Duodenal mucosa (tissue), 2 donors: ENCODE measurements around the gene MAL.
"Not testable (repeated sequence)": the region's sequence is repeated elsewhere in the genome, so short reads cannot be mapped to it uniquely, and the experiment has no call there.

Experiments used
- H3K27ac ChIP-seq: one replicate; pipeline ENCODE4 v1.7.0; 2013; ENCODE audit warnings: low read depth, low read length
- H3K27me3 ChIP-seq, 2 donors: one replicate each; pipeline ENCODE4 v1.7.0; 2013; ENCODE audit warnings: low read length in 2 of 2, control low read depth in 1 of 2; ENCODE audit not compliant: insufficient read depth in 2 of 2, control insufficient read depth in 1 of 2
- H3K36me3 ChIP-seq, 2 donors: one replicate each; pipeline ENCODE4 v1.7.0; 2013; ENCODE audit warnings: low read length in 2 of 2, control low read depth in 1 of 2; ENCODE audit not compliant: insufficient read depth in 2 of 2, control insufficient read depth in 1 of 2
- H3K4me1 ChIP-seq, 2 donors: one replicate each; pipeline ENCODE4 v1.7.0; 2013; ENCODE audit warnings: low read length in 2 of 2, control low read depth in 1 of 2; ENCODE audit not compliant: insufficient read depth in 2 of 2, control insufficient read depth in 1 of 2
- H3K4me3 ChIP-seq, 2 donors: one replicate each; pipeline ENCODE4 v1.7.0; 2013; ENCODE audit warnings: low read length in 2 of 2, low read depth in 1 of 2
- H3K9ac ChIP-seq, 2 donors: one replicate each; pipeline ENCODE4 v1.7.0; 2013; ENCODE audit warnings: low read length in 2 of 2, low read depth in 1 of 2
- H3K9me3 ChIP-seq, 2 donors: one replicate each; pipeline ENCODE4 v1.7.0; 2013; ENCODE audit warnings: low read length in 2 of 2, control low read depth in 1 of 2; ENCODE audit not compliant: control insufficient read depth in 1 of 2

Gene MAL

DNA sequence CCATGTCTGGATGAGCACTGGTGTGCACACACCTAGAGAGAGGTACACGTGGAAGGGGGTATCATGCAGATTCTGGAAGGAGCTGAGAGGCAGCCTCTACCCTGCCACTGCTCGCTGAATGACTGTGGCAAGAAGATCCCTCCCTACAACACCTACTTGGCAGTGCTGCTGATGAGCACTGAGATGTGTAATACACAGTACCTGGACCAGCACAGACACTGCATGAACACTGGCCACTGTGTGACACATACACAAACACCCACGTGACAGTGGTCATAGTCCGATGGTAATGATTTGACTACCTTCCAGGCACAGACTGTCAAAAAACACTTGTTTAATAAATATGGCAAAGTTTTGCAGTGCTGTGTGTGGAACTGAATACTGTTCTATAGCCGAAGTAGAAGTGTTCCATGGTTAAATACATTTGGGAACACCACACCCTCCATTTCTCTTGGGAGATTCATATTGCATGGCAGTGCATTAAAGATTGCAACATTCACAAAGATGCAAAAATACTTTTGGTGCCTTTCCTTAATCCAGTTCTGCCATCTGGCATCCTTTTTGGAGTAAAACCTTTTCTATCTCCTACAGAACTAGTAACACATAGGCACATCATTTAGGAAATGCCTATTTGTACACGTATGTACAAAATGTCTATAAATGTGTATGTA, 66.5 kb downstream of the MAL start:
- no peaks in the 10 kb centered on the region for H3K9me3 ChIP-seq
- H3K27me3 ChIP-seq: no peaks in the 10 kb centered on the region
- H3K27ac ChIP-seq: no peak overlapping the region
- H3K36me3 ChIP-seq: peaks cover 16 to 59% of the 10 kb centered on the region in 2 donors
- no peaks in the 10 kb centered on the region for H3K4me1 ChIP-seq
- no peak overlapping the region for H3K4me3 ChIP-seq
- no peak overlapping the region for H3K9ac ChIP-seq

GRCh38 chr2:95098273-95098672, 72.8 kb downstream of the MAL start:
- H3K36me3 ChIP-seq: peaks cover 20 to 45% of the 10 kb centered on the region in 2 donors
- H3K9me3 ChIP-seq, H3K4me1 ChIP-seq, H3K27me3 ChIP-seq, H3K9ac ChIP-seq, H3K27ac ChIP-seq, H3K4me3 ChIP-seq: not testable (repeated sequence)

GRCh38 chr2:95099910-95100309, 74.4 kb downstream of the MAL start:
- H3K9me3 ChIP-seq: no peaks in the 10 kb centered on the region
- H3K4me1 ChIP-seq: no peaks in the 10 kb centered on the region
- no peak overlapping the region for H3K4me3 ChIP-seq
- no peak overlapping the region for H3K27ac ChIP-seq
- no peak overlapping the region for H3K9ac ChIP-seq
- H3K36me3 ChIP-seq: peaks cover 26 to 54% of the 10 kb centered on the region in 2 donors
- no peaks in the 10 kb centered on the region for H3K27me3 ChIP-seq
